NOMO-1 treated with DMSO at 0.1 percent for 48 hours (cell line): ENCODE data around the gene AGPS.

Source experiments
- DNase-seq: peaks from one replicate; lab custom pipeline; 2025; ENCODE audit not compliant: unreplicated experiment; lab: John Stamatoyannopoulos, UW

Gene AGPS

GRCh38 chr2:177525351-177525924 lies 132.9 kb downstream of the AGPS start:
- DNase-seq, result no peak

- DNase-seq, result no peak
Measured at GRCh38 chr2:177528351-177528933, 135.9 kb downstream of the AGPS start.

GRCh38 chr2:177529166-177529565 lies 136.6 kb downstream of the AGPS start:
- DNase-seq, result no peak

GRCh38 chr2:177530561-177530960 lies 138.0 kb downstream of the AGPS start:
- DNase-seq, result no peak

GRCh38 chr2:177531706-177532105 lies 139.1 kb downstream of the AGPS start:
- no peak for DNase-seq

GRCh38 chr2:177532567-177532966 lies 140.0 kb downstream of the AGPS start:
- DNase-seq, result no peak

- DNase-seq, result no peak
Measured at GRCh38 chr2:177533253-177533652, 140.7 kb downstream of the AGPS start.

GRCh38 chr2:177535000-177535399 lies 142.4 kb downstream of the AGPS start:
- DNase-seq, result no peak

GRCh38 chr2:177535958-177536504 lies 143.5 kb downstream of the AGPS start:
- DNase-seq, result no peak

- no peak for DNase-seq
Measured at GRCh38 chr2:177537213-177537612, 144.6 kb downstream of the AGPS start.

- DNase-seq, result no peak
Measured at GRCh38 chr2:177537636-177538035, 145.1 kb downstream of the AGPS start.

GRCh38 chr2:177538323-177538722 lies 145.8 kb downstream of the AGPS start:
- no peak for DNase-seq

- no peak for DNase-seq
Measured at GRCh38 chr2:177540283-177540682, 147.7 kb downstream of the AGPS start.

- no peak for DNase-seq
Measured at GRCh38 chr2:177541258-177541991, 148.9 kb downstream of the AGPS start.

- no peak for DNase-seq
Measured at GRCh38 chr2:177542396-177542795, 149.8 kb downstream of the AGPS start.

- no peak for DNase-seq
Measured at GRCh38 chr2:177543007-177543760, 150.6 kb downstream of the AGPS start.

GRCh38 chr2:177545143-177545542 lies 152.6 kb downstream of the AGPS start:
- DNase-seq, result no peak

GRCh38 chr2:177545981-177546585 lies 153.5 kb downstream of the AGPS start:
- no peak for DNase-seq

- DNase-seq, result no peak
Measured at GRCh38 chr2:177547122-177547521, 154.5 kb downstream of the AGPS start.

GRCh38 chr2:177547772-177548171 lies 155.2 kb downstream of the AGPS start:
- DNase-seq, result no peak

GRCh38 chr2:177548636-177549035 lies 156.1 kb downstream of the AGPS start:
- DNase-seq, result no peak
